ENCODE measurements around the gene C12orf42.
"Not testable (repeated sequence)": the region's sequence is repeated elsewhere in the genome, so short reads cannot be mapped to it uniquely, and the experiment has no call there.

GRCh38 chr12:103424849-103425586 lies 70.8 kb downstream of the C12orf42 start:
- TF ChIP-seq CTCF (IDR thresholded peaks at IDR 0.05); EZH2 (IDR thresholded peaks at IDR 0.05; ENCODE audit: borderline replicate concordance, insufficient read depth, low read depth, low read length, poor library complexity, severe bottlenecking): not testable (repeated sequence)
